HL-60 (cell line): ENCODE measurements around the gene CATSPERB.

Experiments
- DNase-seq, 2 experiments: peaks; one replicate each; pipeline ENCODE4 v3.0.0-alpha.2; 2010 to 2020; ENCODE audit warnings: low read depth in 1 of 2, low spot score in 1 of 2
- H3K27ac ChIP-seq: fragments of 250-450 bp; sonication (Bioruptor Pico); replicated peaks from 2 replicates; pipeline ENCODE4 v1.5.1; 2020; ENCODE audit warnings: mild to moderate bottlenecking, moderate library complexity
- H3K27me3 ChIP-seq: fragments of 250-450 bp; sonication (Bioruptor Pico); 2 replicates; pipeline ENCODE4 v1.5.1; 2021; ENCODE audit warnings: mild to moderate bottlenecking, moderate library complexity; ENCODE audit not compliant: insufficient read depth, poor library complexity, severe bottlenecking
- H3K4me3 ChIP-seq: replicated peaks from 2 replicates; pipeline ENCODE4 v1.5.1; 2011; ENCODE audit warnings: mild to moderate bottlenecking, control low read depth, low read length; ENCODE audit not compliant: insufficient read depth
- GABPA ChIP-seq: IDR thresholded peaks from 2 replicates; pipeline ENCODE4 v1.6.1; 2012; ENCODE audit warnings: low read depth
- POLR2AphosphoS5 ChIP-seq: IDR thresholded peaks from 2 replicates; pipeline ENCODE4 v1.6.1; 2012; ENCODE audit warnings: low read depth
- REST ChIP-seq: IDR thresholded peaks from 2 replicates; pipeline ENCODE4 v1.6.1; 2012; ENCODE audit warnings: low read depth; ENCODE audit not compliant: insufficient replicate concordance
- SPI1 ChIP-seq: IDR thresholded peaks from 2 replicates; pipeline ENCODE4 v1.6.1; 2012; ENCODE audit warnings: low read depth, mild to moderate bottlenecking, borderline replicate concordance
- TF ChIP-seq, protein P1 (sequence below): IDR thresholded peaks from one replicate; pipeline ENCODE4 v1.5.1; 2011; ENCODE audit warnings: low read length, control low read depth, inconsistent platforms; ENCODE audit not compliant: insufficient read depth

The CATSPERB gene

DNA sequence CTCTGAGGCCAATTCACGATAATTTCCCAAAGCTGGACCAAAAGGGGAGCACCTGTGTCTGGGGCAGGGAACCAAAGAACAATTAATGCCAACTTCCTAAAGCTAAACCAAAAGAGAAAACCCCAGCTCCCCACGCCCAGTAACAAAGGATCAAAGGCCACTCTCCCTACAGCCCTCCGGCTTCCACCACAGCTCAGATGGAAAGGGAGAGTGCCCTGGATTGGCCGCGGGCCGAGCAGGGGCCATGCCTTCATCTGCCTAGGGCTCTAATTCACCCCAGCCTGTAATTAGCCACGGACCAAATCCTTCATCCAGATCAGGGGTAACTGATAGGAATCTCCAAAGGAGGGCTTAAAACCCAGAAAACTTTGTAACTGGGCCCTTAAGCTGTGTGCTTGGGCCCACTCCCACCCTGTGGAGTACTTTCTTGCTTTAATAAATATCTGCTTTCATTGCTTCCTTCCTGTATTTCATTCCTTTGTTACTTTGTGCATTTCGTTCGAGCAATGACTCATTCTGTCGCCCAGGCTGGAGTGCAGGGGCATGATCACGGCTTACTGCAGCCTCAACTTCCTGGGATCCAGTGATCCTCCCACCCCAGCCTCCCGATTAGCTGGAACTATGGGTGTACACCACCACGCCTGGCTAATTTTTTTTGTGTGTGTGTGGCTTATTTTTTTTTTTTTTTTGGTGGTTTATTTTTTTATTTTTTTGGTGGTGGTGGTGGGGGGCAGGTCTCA is 156.2 kb downstream of the CATSPERB start:
- Histone ChIP-seq H3K4me3 (no peak overlapping the region), H3K27me3 (peaks cover 22% of the 10 kb centered on the region), H3K27ac (no peak overlapping the region)
- no peak for DNase-seq
- TF ChIP-seq GABPA (no peak), REST (no peak), POLR2AphosphoS5 (no peak), SPI1 (no peak)
- TF ChIP-seq, protein P1, sequence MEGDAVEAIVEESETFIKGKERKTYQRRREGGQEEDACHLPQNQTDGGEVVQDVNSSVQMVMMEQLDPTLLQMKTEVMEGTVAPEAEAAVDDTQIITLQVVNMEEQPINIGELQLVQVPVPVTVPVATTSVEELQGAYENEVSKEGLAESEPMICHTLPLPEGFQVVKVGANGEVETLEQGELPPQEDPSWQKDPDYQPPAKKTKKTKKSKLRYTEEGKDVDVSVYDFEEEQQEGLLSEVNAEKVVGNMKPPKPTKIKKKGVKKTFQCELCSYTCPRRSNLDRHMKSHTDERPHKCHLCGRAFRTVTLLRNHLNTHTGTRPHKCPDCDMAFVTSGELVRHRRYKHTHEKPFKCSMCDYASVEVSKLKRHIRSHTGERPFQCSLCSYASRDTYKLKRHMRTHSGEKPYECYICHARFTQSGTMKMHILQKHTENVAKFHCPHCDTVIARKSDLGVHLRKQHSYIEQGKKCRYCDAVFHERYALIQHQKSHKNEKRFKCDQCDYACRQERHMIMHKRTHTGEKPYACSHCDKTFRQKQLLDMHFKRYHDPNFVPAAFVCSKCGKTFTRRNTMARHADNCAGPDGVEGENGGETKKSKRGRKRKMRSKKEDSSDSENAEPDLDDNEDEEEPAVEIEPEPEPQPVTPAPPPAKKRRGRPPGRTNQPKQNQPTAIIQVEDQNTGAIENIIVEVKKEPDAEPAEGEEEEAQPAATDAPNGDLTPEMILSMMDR: no peak

GRCh38 chr14:91573894-91574837 is 157.7 kb downstream of the CATSPERB start:
- peaks cover 22% of the 10 kb centered on the region for H3K27me3 ChIP-seq
- peak overlapping the region; percentile 18 for H3K4me3 ChIP-seq
- H3K27ac ChIP-seq: no peak overlapping the region
- peak; percentile 6 to 7 for DNase-seq
- TF ChIP-seq POLR2AphosphoS5 (no peak), SPI1 (no peak), GABPA (no peak), REST (no peak)
- TF ChIP-seq, protein P1: no peak

- Histone ChIP-seq H3K4me3 (no peak overlapping the region), H3K27ac (no peak overlapping the region)
- no peak for TF ChIP-seq REST
- no peak for TF ChIP-seq POLR2AphosphoS5
- no peak for TF ChIP-seq GABPA
- TF ChIP-seq SPI1: no peak
- TF ChIP-seq, protein P1: no peak
Observed at GRCh38 chr14:91573528-91573893, 158.4 kb downstream of the CATSPERB start.

More at GRCh38 chr14:91573528-91573893, 158.4 kb downstream of the CATSPERB start:
- peaks cover 22% of the 10 kb centered on the region for H3K27me3 ChIP-seq
- DNase-seq: no peak
